ENCODE data around the gene ABTB2.
A peak's percentile ranks its signal among the peaks of the same experiment; 100 is the strongest.

ABTB2 gene

GRCh38 chr11:34140149-34140548 lies 217.7 kb downstream of the ABTB2 start:
- DNase-seq = no peak

GRCh38 chr11:34139346-34139745 lies 218.5 kb downstream of the ABTB2 start:
- DNase-seq = no peak

- no peak for DNase-seq
Observed at GRCh38 chr11:34136420-34136819, 221.4 kb downstream of the ABTB2 start.

GRCh38 chr11:34135439-34135838 lies 222.4 kb downstream of the ABTB2 start:
- DNase-seq = no peak

- no peak for DNase-seq
Observed at GRCh38 chr11:34134765-34135164, 223.0 kb downstream of the ABTB2 start.

GRCh38 chr11:34132261-34132965 lies 225.4 kb downstream of the ABTB2 start:
- no peak for DNase-seq

GRCh38 chr11:34128824-34129223 lies 229.0 kb downstream of the ABTB2 start:
- DNase-seq = no peak

- DNase-seq = no peak
Observed at GRCh38 chr11:34126959-34127848, 230.6 kb downstream of the ABTB2 start.

GRCh38 chr11:34124885-34125668 lies 232.7 kb downstream of the ABTB2 start:
- DNase-seq = no peak

GRCh38 chr11:34120651-34121050 lies 237.2 kb downstream of the ABTB2 start:
- no peak for DNase-seq

GRCh38 chr11:34114471-34114870 lies 243.3 kb downstream of the ABTB2 start:
- DNase-seq = no peak

GRCh38 chr11:34114014-34114413 lies 243.8 kb downstream of the ABTB2 start:
- DNase-seq = no peak

GRCh38 chr11:34111722-34112270 lies 246.0 kb downstream of the ABTB2 start:
- no peak for DNase-seq

- peak; percentile 2 for DNase-seq
Observed at GRCh38 chr11:34105957-34106504, 251.8 kb downstream of the ABTB2 start.

- DNase-seq = peak; percentile 99
Observed at GRCh38 chr11:34105079-34105956, 252.5 kb downstream of the ABTB2 start, which contains the start of gene NAT10. Gene NAT10, plus strand, starts transcription at chr11:34105629. Its CDS starts 2,597 bp downstream, at chr11:34108226.

GRCh38 chr11:34104680-34105078 lies 253.1 kb downstream of the ABTB2 start:
- DNase-seq = peak; percentile 14
